ENCODE results near the gene CES3.

The CES3 gene

GRCh38 chr16:66961065-66961744, at the start of gene CES3:
TSS of gene CES3 (plus strand) at chr16:66961266. CDS start at chr16:66961308, 42 bp downstream.
- no peak for DNase-seq (ENCODE audit: low read depth, low spot score)

- DNase-seq (ENCODE audit: low read depth, low spot score), result no peak
These were observed 49.3 kb upstream of the CES3 start for GRCh38 chr16:66911801-66912200.

GRCh38 chr16:66913081-66913480, 48.0 kb upstream of the CES3 start:
- DNase-seq (ENCODE audit: low read depth, low spot score), result no peak

- DNase-seq (ENCODE audit: low read depth, low spot score), result no peak
These were observed 47.4 kb upstream of the CES3 start for GRCh38 chr16:66913711-66914110.

- no peak for DNase-seq (ENCODE audit: low read depth, low spot score)
These were observed 46.5 kb upstream of the CES3 start for GRCh38 chr16:66914541-66914940.

- DNase-seq (ENCODE audit: low read depth, low spot score), result no peak
These were observed 46.0 kb upstream of the CES3 start for GRCh38 chr16:66915041-66915440.

GRCh38 chr16:66916518-66916917, 44.5 kb upstream of the CES3 start:
- no peak for DNase-seq (ENCODE audit: low read depth, low spot score)

GRCh38 chr16:66917741-66918140, 43.3 kb upstream of the CES3 start:
- DNase-seq (ENCODE audit: low read depth, low spot score), result no peak

- DNase-seq (ENCODE audit: low read depth, low spot score), result no peak
These were observed 42.7 kb upstream of the CES3 start for GRCh38 chr16:66918355-66918754.

GRCh38 chr16:66918803-66919568, 42.1 kb upstream of the CES3 start, which contains the start of gene CDH16:
TSS of gene CDH16 (minus strand) at chr16:66918885. CDS start at chr16:66918065, 820 bp downstream.
- no peak for DNase-seq (ENCODE audit: low read depth, low spot score)

GRCh38 chr16:66919569-66920298, 41.3 kb upstream of the CES3 start:
- no peak for DNase-seq (ENCODE audit: low read depth, low spot score)

GRCh38 chr16:66920299-66920590, 40.8 kb upstream of the CES3 start:
- no peak for DNase-seq (ENCODE audit: low read depth, low spot score)

- DNase-seq (ENCODE audit: low read depth, low spot score), result no peak
These were observed 40.0 kb upstream of the CES3 start for GRCh38 chr16:66920924-66921680.

GRCh38 chr16:66921729-66922450, 39.2 kb upstream of the CES3 start:
- no peak for DNase-seq (ENCODE audit: low read depth, low spot score)

GRCh38 chr16:66923247-66923731, 37.8 kb upstream of the CES3 start:
- no peak for DNase-seq (ENCODE audit: low read depth, low spot score)

- DNase-seq (ENCODE audit: low read depth, low spot score), result no peak
These were observed 37.2 kb upstream of the CES3 start for GRCh38 chr16:66923866-66924265.

- no peak for DNase-seq (ENCODE audit: low read depth, low spot score)
These were observed 36.3 kb upstream of the CES3 start for GRCh38 chr16:66924527-66925321.

GRCh38 chr16:66925322-66925840, 35.7 kb upstream of the CES3 start, which contains the start of gene RRAD:
TSS of gene RRAD (minus strand) at chr16:66925535. CDS start at chr16:66925179, 356 bp downstream.
- no peak for DNase-seq (ENCODE audit: low read depth, low spot score)

- no peak for DNase-seq (ENCODE audit: low read depth, low spot score)
These were observed 34.7 kb upstream of the CES3 start for GRCh38 chr16:66926171-66926947.

All from activated naive CD8-positive, alpha-beta T cell treated with anti-CD3 and anti-CD28 coated beads, Interleukin-2, amount 50 U/mL, for 16 hours (primary cell).